Hematopoietic multipotent progenitor cell (in vitro differentiated cells): Measurements from ENCODE around the gene ELMOD1. TPM values are rescaled to one million over a fixed set of nuclear protein-coding genes. Genes with fewer than 3 reads are reported as not detected.
A peak's percentile ranks its signal among the peaks of the same experiment; 100 is the strongest.

Experiments used
- DNase-seq, 3 donors: peaks; one replicate each; pipeline ENCODE4 v3.0.0-alpha.2; 2011 to 2015; ENCODE audit warnings: low read depth in 2 of 3, low spot score in 2 of 3
- total RNA-seq: library from RNA; depleted of rRNA; stranded (reverse); fragments of >200 nt; gene quantifications from one replicate; pipeline ENCODE4 v1.2.3, GENCODE V29; 2012

Gene ELMOD1
- total RNA-seq, 1 donor: not detected

DNA sequence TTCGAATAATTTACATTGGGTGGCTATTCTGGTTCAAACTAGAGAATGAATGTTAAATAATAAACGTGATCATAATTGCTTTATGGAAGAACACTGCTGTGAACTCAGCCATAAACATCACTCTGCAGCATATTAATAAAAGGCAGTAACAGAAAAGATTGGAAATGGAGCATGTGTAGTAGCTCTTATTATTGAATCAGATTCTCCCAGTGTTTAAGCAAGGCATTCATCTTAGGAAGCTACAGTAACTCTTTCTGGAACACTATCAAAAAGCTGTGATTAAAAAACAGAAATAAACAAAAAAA is 34.7 kb downstream of the ELMOD1 start:
- DNase-seq: no peak

DNA sequence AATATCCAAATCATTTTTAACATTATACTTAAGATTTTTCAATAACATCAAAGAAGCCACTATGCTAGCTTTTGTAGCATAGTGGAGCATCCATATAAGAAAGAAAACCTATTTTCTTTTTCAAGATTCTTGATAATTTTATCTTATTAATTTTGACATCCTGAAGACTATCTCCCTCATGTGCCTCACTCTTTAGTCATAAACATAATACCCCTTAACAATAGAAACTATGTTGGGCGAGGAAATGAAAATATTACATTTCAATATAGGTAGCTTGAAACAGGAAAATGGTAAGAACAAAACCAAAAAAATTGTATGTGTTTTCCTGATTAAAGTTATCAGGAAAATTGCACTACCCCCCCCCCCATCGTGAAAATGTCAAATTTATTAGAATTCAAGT is 40.1 kb downstream of the ELMOD1 start:
- DNase-seq: no peak

- DNase-seq: no peak
These were observed 41.0 kb downstream of the ELMOD1 start for GRCh38 chr11:107631931-107632330.

DNA sequence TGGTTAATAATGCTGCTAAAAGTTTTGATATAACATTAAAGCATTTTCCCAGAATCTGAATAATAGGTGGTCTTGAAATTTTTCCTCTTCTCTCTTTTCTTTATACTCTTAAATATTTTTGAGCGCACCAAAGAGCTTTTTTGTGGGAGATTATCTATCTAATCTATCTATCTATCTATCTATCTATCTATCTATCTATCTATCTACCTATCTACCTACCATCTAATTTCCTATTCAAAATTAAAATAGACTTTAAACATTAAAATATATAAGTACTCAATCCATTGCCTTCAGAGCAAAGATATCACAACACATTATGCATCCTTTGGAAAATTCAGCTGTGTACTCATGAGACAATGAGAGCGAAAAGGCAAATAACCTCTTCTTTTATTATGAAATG is 55.8 kb downstream of the ELMOD1 start:
- no peak for DNase-seq

GRCh38 chr11:107648242-107648641 is 57.3 kb downstream of the ELMOD1 start:
- DNase-seq: no peak

GRCh38 chr11:107651672-107652071 is 60.7 kb downstream of the ELMOD1 start:
- DNase-seq: peak in 1 of 3 donors; percentile 4

DNA sequence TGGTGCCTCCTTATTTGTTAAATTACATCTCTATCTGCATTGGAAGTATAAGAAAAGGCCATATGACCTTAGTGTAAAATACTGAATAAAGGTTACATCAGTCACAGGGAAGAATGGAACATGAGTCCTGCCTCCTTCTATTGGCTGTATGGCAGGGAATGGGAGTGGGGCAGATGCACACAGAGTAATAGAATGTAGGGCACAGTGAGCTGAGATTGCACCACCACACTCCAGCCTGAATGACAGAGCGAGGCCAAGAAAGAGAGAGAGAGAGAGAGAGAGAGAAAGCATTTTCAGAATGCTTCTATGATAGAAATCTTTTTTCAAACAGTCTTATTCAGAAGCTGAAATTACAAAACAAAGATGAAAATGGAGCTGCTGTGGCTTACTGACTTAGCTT is 62.1 kb downstream of the ELMOD1 start:
- DNase-seq: no peak

- no peak for DNase-seq
These were observed 64.7 kb downstream of the ELMOD1 start for GRCh38 chr11:107655602-107656001.

- DNase-seq: no peak
These were observed 68.4 kb downstream of the ELMOD1 start for GRCh38 chr11:107659310-107659709.

- DNase-seq: no peak
These were observed 69.1 kb downstream of the ELMOD1 start for GRCh38 chr11:107660066-107660465.

- no peak for DNase-seq
These were observed 70.7 kb downstream of the ELMOD1 start for GRCh38 chr11:107661656-107662055.

DNA sequence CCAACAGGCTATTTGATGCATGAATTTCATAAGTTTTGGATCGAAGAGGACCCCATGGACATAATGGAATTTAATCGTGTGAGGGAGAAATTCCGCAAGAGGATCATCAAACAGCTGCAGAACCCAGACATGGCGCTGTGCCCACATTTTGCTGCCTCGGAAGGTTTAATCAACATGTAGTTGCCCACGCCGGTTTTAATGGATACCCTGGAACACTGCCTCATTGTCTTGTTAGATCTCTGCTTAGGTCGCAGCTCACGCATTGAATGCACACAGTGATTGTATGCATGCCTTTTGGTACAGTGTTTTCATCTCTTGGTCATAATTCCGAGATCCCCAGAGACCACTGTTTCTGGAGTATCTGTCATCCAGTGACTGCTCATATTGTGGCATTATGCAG is 74.1 kb downstream of the ELMOD1 start:
- no peak for DNase-seq

DNA sequence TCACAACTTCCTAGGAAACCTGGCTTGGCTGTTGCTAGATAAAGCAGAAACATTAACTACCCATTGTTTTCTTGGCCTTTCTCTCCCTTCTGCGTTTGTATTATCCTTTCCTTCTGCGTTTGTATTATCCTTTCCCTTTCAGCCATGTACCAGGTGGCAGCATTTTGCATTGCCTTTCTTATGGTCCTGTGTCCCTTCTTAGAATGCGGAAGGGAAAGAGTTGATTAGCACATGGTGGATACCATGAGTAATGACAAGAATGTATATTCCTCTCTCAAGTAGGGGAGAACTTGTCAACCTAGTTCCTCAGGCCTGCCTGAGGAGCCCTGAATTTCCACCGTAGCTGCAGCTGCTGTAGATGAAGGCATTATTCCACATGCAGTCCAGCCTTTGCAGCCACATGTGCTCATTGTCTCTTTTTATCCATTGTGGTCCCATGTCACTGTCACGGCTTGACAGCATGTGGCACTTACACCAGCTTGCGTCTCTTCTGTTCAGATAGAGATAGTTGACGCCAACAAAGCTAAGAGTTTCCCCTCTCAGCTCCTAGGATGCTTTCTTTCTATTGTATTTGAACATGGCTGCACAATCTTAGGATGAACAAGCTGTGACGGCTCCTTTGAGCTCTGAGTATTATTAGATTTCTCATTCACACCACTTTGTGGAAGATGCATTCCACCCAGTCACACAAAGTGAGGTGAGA is 76.1 kb downstream of the ELMOD1 start:
- DNase-seq: no peak

DNA sequence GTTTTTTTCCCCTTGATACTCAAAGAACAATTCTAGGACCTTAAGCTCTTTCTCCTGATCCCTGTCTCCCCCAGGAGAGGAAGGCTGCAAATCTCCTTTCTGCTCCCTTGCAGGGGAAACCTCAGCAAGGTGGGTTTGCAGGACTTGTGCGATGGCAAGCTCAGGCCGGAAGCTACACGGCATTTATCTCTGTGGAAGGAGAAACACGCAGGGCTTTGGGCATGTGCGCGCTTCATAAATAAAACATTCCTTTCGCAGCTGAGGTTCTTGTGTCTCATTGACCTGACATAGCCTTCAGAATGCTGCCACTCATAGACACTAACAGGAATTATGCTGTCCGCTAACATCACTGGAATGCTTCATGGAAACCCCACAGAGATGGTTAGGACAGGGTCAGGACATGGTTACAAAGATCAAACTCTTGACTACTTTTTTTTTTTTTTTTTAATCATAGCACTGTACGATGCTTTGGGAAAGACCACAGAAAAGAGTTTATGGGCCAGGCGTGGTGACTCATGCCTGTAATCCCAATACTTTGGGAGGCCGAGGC is 78.3 kb downstream of the ELMOD1 start:
- DNase-seq: no peak

DNA sequence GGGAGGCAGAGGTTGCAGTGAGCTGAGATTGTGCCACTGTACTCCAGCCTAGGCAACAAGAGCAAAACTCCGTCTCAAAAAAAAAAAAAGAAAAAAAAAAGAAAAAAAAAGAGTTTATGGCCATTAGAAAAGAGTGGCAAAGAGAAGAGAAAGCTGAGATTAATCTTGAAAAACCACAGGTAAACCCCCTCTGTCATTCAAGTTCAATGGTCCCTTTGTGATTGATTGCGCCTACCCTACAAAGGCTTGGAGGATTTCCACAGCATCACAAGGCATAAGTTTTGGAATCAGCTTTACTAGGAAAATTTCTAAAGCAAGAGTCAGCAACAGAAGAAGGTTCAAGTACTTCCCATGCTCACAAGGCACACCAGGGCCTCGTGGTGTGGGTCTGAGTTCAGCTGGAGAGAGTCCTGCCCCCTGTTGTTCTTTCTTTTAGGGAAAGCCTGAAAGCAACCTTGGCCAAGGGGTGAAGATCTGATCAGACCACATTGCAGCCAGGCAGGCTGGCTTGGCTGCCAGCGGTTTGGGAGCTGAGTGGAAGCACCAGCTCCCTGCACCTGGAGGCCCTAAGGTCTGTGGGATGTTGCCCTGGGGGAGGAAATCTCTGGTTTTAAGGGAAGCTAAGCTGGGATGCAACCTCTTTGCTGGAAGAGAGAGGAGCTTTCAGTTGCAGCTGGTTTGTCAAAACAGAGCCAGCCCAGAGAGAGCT is 79.1 kb downstream of the ELMOD1 start:
- DNase-seq: no peak

DNA sequence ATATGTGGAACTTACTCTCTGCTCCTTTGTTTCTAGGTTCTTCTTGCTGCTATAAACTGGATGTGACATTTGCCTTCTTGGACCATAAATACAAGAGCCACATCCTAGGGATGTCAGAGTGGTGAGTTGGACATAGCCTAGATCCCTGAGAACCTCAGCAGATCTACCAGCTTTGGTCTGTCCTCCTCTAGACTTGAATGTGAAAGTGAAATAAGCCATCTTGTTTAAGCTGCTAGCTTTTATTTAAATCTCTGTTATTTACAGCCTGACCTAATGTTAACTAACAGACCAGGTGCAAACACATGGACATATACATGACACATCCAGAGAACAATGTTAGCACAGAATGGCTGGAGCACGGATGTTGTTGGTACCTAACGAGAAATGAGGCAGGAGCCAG is 85.0 kb downstream of the ELMOD1 start:
- no peak for DNase-seq

DNA sequence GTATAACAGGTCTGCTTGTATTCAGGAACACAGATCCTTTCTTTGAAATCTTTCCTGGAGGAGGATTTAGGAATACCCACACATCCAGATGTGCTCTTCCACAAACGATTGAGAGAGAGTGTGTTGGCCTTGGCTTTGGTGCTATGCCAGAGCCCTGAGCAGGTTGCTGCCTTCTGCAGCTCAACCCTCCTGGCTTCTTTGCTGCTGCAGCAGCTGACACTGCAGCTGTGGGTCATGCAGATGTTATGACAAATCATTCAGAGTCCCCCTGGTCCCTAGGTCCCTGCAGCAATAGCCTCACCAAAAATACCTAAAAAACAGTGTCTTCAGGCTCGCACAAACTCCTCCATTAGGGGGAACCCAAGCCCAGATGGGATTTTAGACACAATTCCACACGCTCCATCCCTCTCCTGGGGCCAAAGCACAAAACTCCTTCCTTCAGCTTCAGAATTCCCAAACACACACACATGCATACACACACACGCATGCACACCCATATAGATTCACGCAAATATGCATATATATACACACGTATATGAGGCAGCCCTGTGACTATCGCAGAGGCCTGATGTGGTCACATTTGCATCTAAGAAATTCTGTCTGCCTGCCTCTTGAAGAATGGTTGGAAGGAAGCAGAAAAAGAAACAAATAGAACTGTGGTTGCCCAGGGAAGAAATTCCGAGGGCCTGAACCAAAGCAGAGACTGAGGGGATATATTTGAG is 85.5 kb downstream of the ELMOD1 start:
- no peak for DNase-seq

DNA sequence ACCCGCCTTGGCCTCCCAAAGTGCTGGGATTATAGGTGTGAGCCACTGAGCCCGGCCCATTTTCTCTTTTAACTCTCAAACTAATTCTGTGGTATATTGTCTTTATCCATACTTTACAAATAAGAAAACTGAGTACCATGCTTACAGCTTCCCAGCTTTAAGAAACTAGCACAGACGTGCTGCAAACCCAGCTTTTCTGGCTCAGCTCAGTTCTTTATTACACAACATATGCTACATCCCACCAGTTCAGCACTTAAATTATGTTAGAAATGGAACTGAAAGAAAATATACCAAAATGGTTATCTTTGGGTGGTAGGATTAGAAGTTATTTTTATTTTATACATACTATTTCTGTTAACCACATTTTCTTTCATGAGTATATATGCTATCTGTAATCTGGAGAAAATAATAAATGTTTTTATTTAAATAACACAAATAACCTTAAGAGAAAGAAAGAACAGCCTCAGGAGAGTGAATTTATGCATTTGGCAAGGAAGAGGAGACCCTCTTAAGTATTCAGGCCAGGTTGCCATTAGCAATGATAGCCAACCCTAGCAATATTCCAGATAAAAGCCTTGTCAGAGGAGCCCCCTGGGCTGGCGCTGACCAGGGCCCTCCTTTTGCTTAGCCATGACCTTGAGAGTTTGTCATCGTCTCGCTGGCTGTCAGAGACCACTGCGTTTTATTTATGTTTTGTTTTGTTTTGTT is 87.1 kb downstream of the ELMOD1 start:
- DNase-seq: no peak

- no peak for DNase-seq
These were observed 87.7 kb downstream of the ELMOD1 start for GRCh38 chr11:107678632-107678971.

- DNase-seq: no peak
These were observed 88.5 kb downstream of the ELMOD1 start for GRCh38 chr11:107679255-107680024.
